ENCODE data around the gene OR1A2. TPM values are rescaled to one million over a fixed set of nuclear protein-coding genes. Genes with fewer than 3 reads are reported as not detected.
"Not testable (repeated sequence)": the region's sequence is repeated elsewhere in the genome, so short reads cannot be mapped to it uniquely, and the experiment has no call there.

Gene OR1A2
- total RNA-seq, 1 donor, result not detected

- H3K4me3 ChIP-seq (ENCODE audit: low read depth, low read length), result no peak overlapping the region
- DNase-seq (ENCODE audit: low read depth), result no peak
These were observed 16.3 kb downstream of the OR1A2 start for GRCh38 chr17:3213587-3213986.

GRCh38 chr17:3219978-3220377 lies 22.7 kb downstream of the OR1A2 start:
- not testable (repeated sequence) for H3K4me3 ChIP-seq (ENCODE audit: low read depth, low read length); DNase-seq (ENCODE audit: low read depth)

More at GRCh38 chr17:3213587-3213986, 16.3 kb downstream of the OR1A2 start:
- TF ChIP-seq CTCF (IDR thresholded peaks at IDR 0.05; ENCODE audit: insufficient read depth, low read depth, low read length), result no peak

GRCh38 chr17:3221850-3222249 lies 24.5 kb downstream of the OR1A2 start:
- H3K4me3 ChIP-seq (ENCODE audit: low read depth, low read length), result no peak overlapping the region
- DNase-seq (ENCODE audit: low read depth), result no peak
- no peak for TF ChIP-seq CTCF (IDR thresholded peaks at IDR 0.05; ENCODE audit: insufficient read depth, low read depth, low read length)

- H3K4me3 ChIP-seq (ENCODE audit: low read depth, low read length), result no peak overlapping the region
- DNase-seq (ENCODE audit: low read depth), result no peak
- no peak for TF ChIP-seq CTCF (IDR thresholded peaks at IDR 0.05; ENCODE audit: insufficient read depth, low read depth, low read length)
These were observed 25.2 kb downstream of the OR1A2 start for GRCh38 chr17:3222505-3222904.

- DNase-seq (ENCODE audit: low read depth); H3K4me3 ChIP-seq (ENCODE audit: low read depth, low read length): not testable (repeated sequence)
These were observed 27.5 kb downstream of the OR1A2 start for GRCh38 chr17:3224721-3225352.

- not testable (repeated sequence) for DNase-seq (ENCODE audit: low read depth); H3K4me3 ChIP-seq (ENCODE audit: low read depth, low read length)
These were observed 35.0 kb downstream of the OR1A2 start for GRCh38 chr17:3232300-3232699.

GRCh38 chr17:3238685-3239084 lies 41.4 kb downstream of the OR1A2 start:
- H3K4me3 ChIP-seq (ENCODE audit: low read depth, low read length); DNase-seq (ENCODE audit: low read depth): not testable (repeated sequence)

- not testable (repeated sequence) for H3K4me3 ChIP-seq (ENCODE audit: low read depth, low read length); DNase-seq (ENCODE audit: low read depth)
These were observed 43.7 kb downstream of the OR1A2 start for GRCh38 chr17:3241044-3241443.

- not testable (repeated sequence) for DNase-seq (ENCODE audit: low read depth); H3K4me3 ChIP-seq (ENCODE audit: low read depth, low read length)
These were observed 47.5 kb downstream of the OR1A2 start for GRCh38 chr17:3244841-3245240.

Other genes starting within 250 kb of the OR1A2 start
- not detected in 2 replicates for gene OR1D5, start 133.9 kb upstream of the OR1A2 start, total RNA-seq
- not detected in 2 replicates for gene OR1D2, start 93.1 kb upstream of the OR1A2 start, total RNA-seq
- not detected in 2 replicates for gene OR1G1, start 70.0 kb upstream of the OR1A2 start, total RNA-seq
- not detected in 2 replicates for gene OR1A1, start 10.1 kb downstream of the OR1A2 start, total RNA-seq
- 0.32 and 0.43 TPM in 2 replicates for gene OR3A1, start 100.8 kb downstream of the OR1A2 start, total RNA-seq
- gene OR3A2, start 188.8 kb downstream of the OR1A2 start, total RNA-seq, result 0.43 and 0.64 TPM in 2 replicates
- gene OR1E1, start 200.9 kb downstream of the OR1A2 start, total RNA-seq, result not detected in 2 replicates
- not detected in 2 replicates for gene OR3A3, start 213.9 kb downstream of the OR1A2 start, total RNA-seq
- not detected in 2 replicates for gene OR1E2, start 236.3 kb downstream of the OR1A2 start, total RNA-seq